Thymus (tissue), 11 donors: ENCODE results near the gene PAX9. TPM values are rescaled to one million over a fixed set of nuclear protein-coding genes. Genes with fewer than 3 reads are reported as not detected.

Experiments
- DNase-seq, 9 donors: peaks; one replicate each; pipeline ENCODE4 v3.0.0-alpha.2; 2013; ENCODE audit warnings: low spot score in 9 of 9, low read depth in 6 of 9, missing footprints in 1 of 9
- H3K27ac ChIP-seq, 2 donors: one replicate each; pipeline ENCODE4 v1.5.1; 2013; ENCODE audit warnings: control low read depth in 1 of 2, low read depth in 1 of 2, low read length in 1 of 2, mild to moderate bottlenecking in 1 of 2, moderate library complexity in 1 of 2
- H3K27me3 ChIP-seq, 2 donors: one replicate each; pipeline ENCODE4 v1.5.1; 2013; ENCODE audit warnings: low read length in 1 of 2; ENCODE audit not compliant: control insufficient read depth in 2 of 2, insufficient read depth in 1 of 2
- H3K36me3 ChIP-seq, 2 donors: one replicate each; pipeline ENCODE4 v1.5.1; 2013; ENCODE audit warnings: low read length in 1 of 2, mild to moderate bottlenecking in 1 of 2, moderate library complexity in 1 of 2; ENCODE audit not compliant: control insufficient read depth in 2 of 2, insufficient read depth in 2 of 2
- H3K4me1 ChIP-seq, 2 donors: one replicate each; pipeline ENCODE4 v1.5.1; 2013; ENCODE audit warnings: low read length in 2 of 2; ENCODE audit not compliant: control insufficient read depth in 2 of 2, insufficient read depth in 2 of 2
- H3K4me3 ChIP-seq, 2 donors: one replicate each; pipeline ENCODE4 v1.5.1; 2013; ENCODE audit warnings: low read length in 2 of 2, control low read depth in 1 of 2, mild to moderate bottlenecking in 1 of 2
- H3K9me3 ChIP-seq, 2 donors: one replicate each; pipeline ENCODE4 v1.5.1; 2013; ENCODE audit warnings: low read length in 1 of 2, mild to moderate bottlenecking in 1 of 2; ENCODE audit not compliant: control insufficient read depth in 2 of 2, insufficient read depth in 1 of 2
- WGBS: extraction: QIAGEN DNeasy Blood & Tissue Kit; methylation state at CpG from one replicate; pipeline ENCODE4 v1.1.7; 2013; 5-methylcytosine and 5-hydroxymethylcytosine counted together
- polyA plus RNA-seq: library from polyadenylated mRNA; stranded (reverse); fragments of 200-250 nt; gene quantifications from one replicate; pipeline ENCODE4 v1.2.3, GENCODE V29; 2013
- total RNA-seq: library from RNA; stranded (reverse); fragments of 120-200 nt; gene quantifications from one replicate; pipeline ENCODE4 v1.2.4, GENCODE V29; 2013
- donor health status: healthy.

The PAX9 gene
- total and polyA plus RNA-seq, 2 donors: 21.5 to 30.9 TPM

- DNase-seq: no peak
- H3K27me3 ChIP-seq: peaks cover 62 to 77% of the 10 kb centered on the region in 2 donors
- peaks cover 0 to 6% of the 10 kb centered on the region in 2 donors for H3K4me1 ChIP-seq
- peaks cover 0 to 1% of the 10 kb centered on the region in 2 donors for H3K9me3 ChIP-seq
- H3K4me3 ChIP-seq: peak overlapping the region; percentile 23 to 31
- H3K36me3 ChIP-seq: no peaks in the 10 kb centered on the region
- peak overlapping the region; percentile 60 to 83 for H3K27ac ChIP-seq
- WGBS: 11% methylated on average over 18 of the region's 18 CpGs
Measured at GRCh38 chr14:36665887-36666415, 4.3 kb downstream of the PAX9 start.

GRCh38 chr14:36666416-36667206 lies 5.0 kb downstream of the PAX9 start:
- Histone ChIP-seq H3K4me1 (peaks cover 0 to 4% of the 10 kb centered on the region in 2 donors), H3K9me3 (peaks cover 0 to 1% of the 10 kb centered on the region in 2 donors), H3K36me3 (no peaks in the 10 kb centered on the region), H3K27me3 (peaks cover 58 to 71% of the 10 kb centered on the region in 2 donors), H3K27ac (peak overlapping the region; percentile 60 to 83), H3K4me3 (peak overlapping the region; percentile 23 to 31)
- 7% methylated on average over 68 of the region's 68 CpGs for WGBS
- DNase-seq: no peak

- H3K4me1 ChIP-seq: no peaks in the 10 kb centered on the region
Measured at GRCh38 chr14:36667679-36668078, 6.0 kb downstream of the PAX9 start.

GRCh38 chr14:36671149-36671548 lies 9.5 kb downstream of the PAX9 start:
- WGBS: 74% methylated on average over 3 of the region's 3 CpGs
- DNase-seq: no peak
- H3K27me3 ChIP-seq: peaks cover 17 to 30% of the 10 kb centered on the region in 2 donors
- H3K27ac ChIP-seq: no peak overlapping the region
- H3K4me1 ChIP-seq: no peaks in the 10 kb centered on the region
- no peaks in the 10 kb centered on the region for H3K9me3 ChIP-seq
- H3K36me3 ChIP-seq: no peaks in the 10 kb centered on the region
- H3K4me3 ChIP-seq: no peak overlapping the region

More at GRCh38 chr14:36667679-36668078, 6.0 kb downstream of the PAX9 start:
- 21% methylated on average over 4 of the region's 4 CpGs for WGBS
- H3K36me3 ChIP-seq: no peaks in the 10 kb centered on the region
- H3K9me3 ChIP-seq: peaks cover 0 to 1% of the 10 kb centered on the region in 2 donors
- H3K27me3 ChIP-seq: peaks cover 48 to 60% of the 10 kb centered on the region in 2 donors
- DNase-seq: no peak
- no peak overlapping the region for H3K4me3 ChIP-seq
- no peak overlapping the region for H3K27ac ChIP-seq

- peaks cover 8 to 25% of the 10 kb centered on the region in 2 donors for H3K27me3 ChIP-seq
- H3K4me1 ChIP-seq: no peaks in the 10 kb centered on the region
- H3K4me3 ChIP-seq: no peak overlapping the region
- H3K36me3 ChIP-seq: no peaks in the 10 kb centered on the region
- 83% methylated on average over 4 of the region's 4 CpGs for WGBS
- H3K9me3 ChIP-seq: no peaks in the 10 kb centered on the region
- DNase-seq: no peak
- peak overlapping the region in 1 of 2 donors; percentile 24 for H3K27ac ChIP-seq
Measured at GRCh38 chr14:36672095-36672494, 10.4 kb downstream of the PAX9 start.

- Histone ChIP-seq H3K9me3 (no peaks in the 10 kb centered on the region), H3K4me1 (no peaks in the 10 kb centered on the region), H3K27me3 (peaks cover 3 to 9% of the 10 kb centered on the region in 2 donors), H3K27ac (no peak overlapping the region), H3K4me3 (no peak overlapping the region), H3K36me3 (no peaks in the 10 kb centered on the region)
- 87% methylated on average over 3 of the region's 3 CpGs for WGBS
- no peak for DNase-seq
Measured at GRCh38 chr14:36674659-36675058, 13.0 kb downstream of the PAX9 start.

GRCh38 chr14:36675581-36675980 lies 13.9 kb downstream of the PAX9 start:
- Histone ChIP-seq H3K4me1 (no peaks in the 10 kb centered on the region), H3K9me3 (no peaks in the 10 kb centered on the region), H3K27ac (no peak overlapping the region), H3K4me3 (no peak overlapping the region), H3K27me3 (peaks cover 3 to 8% of the 10 kb centered on the region in 2 donors), H3K36me3 (no peaks in the 10 kb centered on the region)
- WGBS: 65% methylated on average over 6 of the region's 6 CpGs
- no peak for DNase-seq

GRCh38 chr14:36676236-36676635 lies 14.6 kb downstream of the PAX9 start:
- DNase-seq: no peak
- no peak overlapping the region for H3K4me3 ChIP-seq
- no peaks in the 10 kb centered on the region for H3K9me3 ChIP-seq
- H3K36me3 ChIP-seq: no peaks in the 10 kb centered on the region
- peaks cover 0 to 2% of the 10 kb centered on the region in 2 donors for H3K4me1 ChIP-seq
- H3K27me3 ChIP-seq: peaks cover 2 to 8% of the 10 kb centered on the region in 2 donors
- peak overlapping the region in 1 of 2 donors; percentile 53 for H3K27ac ChIP-seq
- 18% methylated on average over 10 of the region's 10 CpGs for WGBS

GRCh38 chr14:36682338-36682737 lies 20.7 kb downstream of the PAX9 start:
- no peak for DNase-seq
- H3K27ac ChIP-seq: no peak overlapping the region
- no peaks in the 10 kb centered on the region for H3K9me3 ChIP-seq
- H3K27me3 ChIP-seq: no peaks in the 10 kb centered on the region
- no peaks in the 10 kb centered on the region for H3K36me3 ChIP-seq
- no peak overlapping the region for H3K4me3 ChIP-seq
- WGBS: 91% methylated on average over 4 of the region's 4 CpGs
- H3K4me1 ChIP-seq: peaks cover 0 to 3% of the 10 kb centered on the region in 2 donors
